Endothelial cell of umbilical vein (primary cell): ENCODE data around the gene MPIG6B. TPM values are rescaled to one million over a fixed set of nuclear protein-coding genes. Genes with fewer than 3 reads are reported as not detected.

Source experiments
- BruUV-seq: library from RNA; stranded (reverse); fragments of 400-500 nt; replicated peaks from 2 replicates; lab custom pipeline; 2021; lab: Mats Ljungman, UMichigan
- CTCF ChIA-PET: fragments of 300-600, 350-600 bp; sonication (Branson Sonifier 250); formaldehyde crosslinking; loops from one replicate; lab custom pipeline; 2021; ENCODE audit warnings: antibody characterized with exemption, inconsistent platforms; lab: Charles Lee
- POLR2A ChIA-PET: fragments of 300-600, 350-600 bp; sonication (Branson Sonifier 250); formaldehyde crosslinking; loops from one replicate; lab custom pipeline; 2021; ENCODE audit warnings: antibody characterized with exemption, inconsistent platforms; lab: Charles Lee
- DNase-seq: peaks from one replicate; pipeline ENCODE4 v3.0.0-alpha.2; 2011; ENCODE audit warnings: low read depth, low spot score
- FAIRE-seq: peaks from 2 replicates; lab custom pipeline; 2011; peaks lifted over from hg19 to GRCh38; lab: Jason Lieb, UNC
- H2AFZ ChIP-seq: 2 replicates; pipeline ENCODE4 v1.6.0; 2012; ENCODE audit warnings: low read depth, low read length, control low read depth, inconsistent platforms
- H3K27ac ChIP-seq: 2 replicates; pipeline ENCODE4 v1.5.1; 2011; ENCODE audit warnings: low read depth, mild to moderate bottlenecking, control low read depth, low read length, moderate library complexity; ENCODE audit not compliant: insufficient read depth
- H3K27me3 ChIP-seq, 2 experiments: 2 replicates each; pipeline versions ENCODE4 v1.6.0 to v1.6.1; 2011; ENCODE audit warnings: low read length in 2 of 2, mixed read lengths in 1 of 2; ENCODE audit not compliant: control insufficient read depth in 2 of 2, insufficient read depth in 2 of 2
- H3K36me3 ChIP-seq, 2 experiments: 2 replicates in 1 of 2; 3 replicates in 1 of 2; pipeline ENCODE4 v1.5.1; 2011; ENCODE audit warnings: low read length in 2 of 2, mild to moderate bottlenecking in 1 of 2, moderate library complexity in 1 of 2; ENCODE audit not compliant: control insufficient read depth in 2 of 2, insufficient read depth in 2 of 2; ENCODE audit errors: extremely low read depth in 1 of 2
- H3K4me1 ChIP-seq: 3 replicates; pipeline ENCODE4 v1.5.1; 2011; ENCODE audit warnings: mild to moderate bottlenecking, low read length; ENCODE audit not compliant: control insufficient read depth, insufficient read depth; ENCODE audit errors: extremely low read depth
- H3K4me2 ChIP-seq: 2 replicates; pipeline ENCODE4 v1.6.1; 2011; ENCODE audit warnings: low read length, control low read depth, mixed read lengths; ENCODE audit not compliant: insufficient read depth
- H3K4me3 ChIP-seq, 3 experiments: fragments of 200-600 bp in 1 of 3; sonication (generic), shearing (Covaris generic) in 1 of 3; replicated peaks in 1 of 3; 2 replicates each; pipeline ENCODE4 v1.5.1; 2011 to 2016; ENCODE audit warnings: control low read depth in 3 of 3, low read length in 3 of 3, mild to moderate bottlenecking in 2 of 3, inconsistent platforms in 1 of 3, low read depth in 1 of 3, moderate library complexity in 1 of 3; ENCODE audit not compliant: insufficient read depth in 1 of 3
- H3K79me2 ChIP-seq: 2 replicates; pipeline ENCODE4 v1.6.0; 2012; ENCODE audit warnings: low read length, inconsistent platforms; ENCODE audit not compliant: control insufficient read depth, insufficient read depth
- H3K9ac ChIP-seq: replicated peaks from 2 replicates; pipeline ENCODE3; 2011; ENCODE audit warnings: low read length, control low read depth; ENCODE audit not compliant: insufficient read depth; ENCODE audit errors: extremely low read depth
- H3K9me1 ChIP-seq: replicated peaks from 3 replicates; pipeline ENCODE4 v1.6.0; 2011; ENCODE audit warnings: mild to moderate bottlenecking, low read length; ENCODE audit not compliant: control insufficient read depth, insufficient read depth; ENCODE audit errors: extremely low read depth
- H3K9me3 ChIP-seq: replicated peaks from 2 replicates; pipeline ENCODE4 v1.5.1; 2012; ENCODE audit warnings: low read length, inconsistent platforms; ENCODE audit not compliant: control insufficient read depth, insufficient read depth
- H4K20me1 ChIP-seq: replicated peaks from 2 replicates; pipeline ENCODE3; 2011; ENCODE audit warnings: mild to moderate bottlenecking, low read length; ENCODE audit not compliant: control insufficient read depth, insufficient read depth; ENCODE audit errors: extremely low read depth
- EZH2 ChIP-seq: IDR thresholded peaks from 2 replicates; pipeline ENCODE4 v1.6.1; 2012; ENCODE audit warnings: borderline replicate concordance, low read depth, mild to moderate bottlenecking, moderate library complexity, low read length, inconsistent platforms; ENCODE audit not compliant: severe bottlenecking
- FOS ChIP-seq: IDR thresholded peaks from 2 replicates; pipeline ENCODE4 v1.6.1; 2011; ENCODE audit warnings: mild to moderate bottlenecking, low read length, moderate library complexity, borderline replicate concordance; ENCODE audit not compliant: insufficient read depth
- JUN ChIP-seq: IDR thresholded peaks from 2 replicates; pipeline ENCODE4 v1.6.1; 2011; ENCODE audit warnings: borderline replicate concordance, low read depth; ENCODE audit not compliant: insufficient read length, insufficient read depth
- POLR2A ChIP-seq: IDR thresholded peaks from 2 replicates; pipeline ENCODE4 v1.6.1; 2012; ENCODE audit warnings: low read depth, mild to moderate bottlenecking, control low read depth, low read length
- dilution Hi-C: fragments of 300-500 bp; cut with MboI; formaldehyde crosslinking; loops from one replicate; pipeline ENCODE4 v1.15.0; 2019; ENCODE audit warnings: low sequenced_read_pairs; ENCODE audit not compliant: extremely low pct_ligation_motif_present
- intact Hi-C: fragments of 100-400 bp; cut with micrococcal nuclease; formaldehyde crosslinking; loops from one replicate; pipeline ENCODE4 v1.10.0; 2022
- polyA plus RNA-seq, 4 experiments: library from polyadenylated mRNA; depleted of rRNA in 3 of 4; stranded (reverse) in 3 of 4; unstranded in 1 of 4; fragments of >200 nt; gene quantifications; 2 replicates each; pipeline versions ENCODE4 v1.2.1 to v1.2.3, GENCODE V29; 2011 to 2012; ENCODE audit warnings: missing spikeins in 1 of 4
- total RNA-seq: library from RNA; stranded (reverse); gene quantifications from 2 replicates; pipeline ENCODE4 v1.2.3, GENCODE V29; 2021

The MPIG6B gene
- total and polyA plus RNA-seq, 2 donors (not counting 3 experiments of a cell fraction or from before 2014, with no cell fraction given), result not detected

GRCh38 chr6:31734821-31735406 lies 11.7 kb downstream of the MPIG6B start:
- peak overlapping the region; percentile 86 to 98 (median 96) for H3K4me3 ChIP-seq
- H3K27me3 ChIP-seq, result no peaks in the 10 kb centered on the region
- H3K4me2 ChIP-seq, result peak overlapping the region; percentile 93
- BruUV-seq, result TSS peak; percentile 6
- H3K4me1 ChIP-seq, result peaks cover 42% of the 10 kb centered on the region
- no peaks in the 10 kb centered on the region for H3K9me1 ChIP-seq
- peak overlapping the region; percentile 96 for H3K9ac ChIP-seq
- no peak overlapping the region for H2AFZ ChIP-seq
- peaks cover 16 to 23% of the 10 kb centered on the region in 2 experiments for H3K36me3 ChIP-seq
- H3K79me2 ChIP-seq, result peaks cover 40% of the 10 kb centered on the region
- POLR2A ChIA-PET, result interaction anchor here (0.6 to 1.5 kb wide), 3 partner anchors 37 to 95 kb away, joined by 4 to 6 read pairs (median 4); partner anchors contain the start of gene HSPA1B
- intact Hi-C loops, result loop anchor here (1.0 to 10.0 kb wide), 2 partner anchors 92 to 190 kb away; partner anchors contain the start of genes ATP6V1G2, DDX39B, HSPA1B and NFKBIL1
- H3K27ac ChIP-seq, result peak overlapping the region; percentile 94
- no peaks in the 10 kb centered on the region for H4K20me1 ChIP-seq
- CTCF ChIA-PET, result interaction anchor here (1.5 to 6.0 kb wide), 3 partner anchors 10 to 95 kb away, joined by 3 to 55 read pairs (median 8); no protein-coding TSS in a partner anchor
- TF ChIP-seq EZH2 (no peak), POLR2A (no peak), JUN (peak; percentile 94), FOS (peak; percentile 91)
- peak; percentile 71 for DNase-seq
- dilution Hi-C loops, result no loop called here
- H3K9me3 ChIP-seq, result no peaks in the 10 kb centered on the region
- FAIRE-seq, result peak; percentile 92
